ENCODE measurements around the gene TBXA2R.

TBXA2R gene

GRCh38 chr19:3545669-3546034, 61.0 kb downstream of the TBXA2R start:
- Histone ChIP-seq H3K9me3 (ENCODE audit: insufficient read depth, low read length) (no peaks in the 10 kb centered on the region), H3K36me3 (ENCODE audit: insufficient read depth, insufficient read length, low read length) (peaks cover 76% of the 10 kb centered on the region), H3K4me3 (ENCODE audit: insufficient read length, low read depth) (no peak overlapping the region), H3K4me1 (ENCODE audit: insufficient read depth, insufficient read length) (peaks cover 11% of the 10 kb centered on the region), H3K9ac (ENCODE audit: insufficient read length, low read depth) (no peak overlapping the region), H3K27me3 (ENCODE audit: insufficient read depth, insufficient read length) (no peaks in the 10 kb centered on the region)
- TF ChIP-seq SUZ12 (IDR thresholded peaks at IDR 0.05; ENCODE audit: extremely low read depth, insufficient read depth, insufficient read length): no peak
- TF ChIP-seq ZNF274 (IDR thresholded peaks at IDR 0.05; ENCODE audit: low read depth, low read length): no peak
- TF ChIP-seq YY1 (IDR thresholded peaks at IDR 0.05; ENCODE audit: insufficient read depth, insufficient read length): no peak
- DNase-seq (ENCODE audit: low read depth, low spot score): no peak

- peak; percentile 44 for DNase-seq (ENCODE audit: low read depth, low spot score)
- Histone ChIP-seq H3K36me3 (ENCODE audit: insufficient read depth, insufficient read length, low read length) (peaks cover 73% of the 10 kb centered on the region), H3K4me1 (ENCODE audit: insufficient read depth, insufficient read length) (peaks cover 11% of the 10 kb centered on the region), H3K9me3 (ENCODE audit: insufficient read depth, low read length) (no peaks in the 10 kb centered on the region), H3K4me3 (ENCODE audit: insufficient read length, low read depth) (no peak overlapping the region), H3K9ac (ENCODE audit: insufficient read length, low read depth) (peak overlapping the region; percentile 21), H3K27me3 (ENCODE audit: insufficient read depth, insufficient read length) (no peaks in the 10 kb centered on the region)
- TF ChIP-seq ZNF274 (IDR thresholded peaks at IDR 0.05; ENCODE audit: low read depth, low read length) (no peak), YY1 (IDR thresholded peaks at IDR 0.05; ENCODE audit: insufficient read depth, insufficient read length) (no peak), SUZ12 (IDR thresholded peaks at IDR 0.05; ENCODE audit: extremely low read depth, insufficient read depth, insufficient read length) (no peak)
Observed at GRCh38 chr19:3544742-3545668, 61.7 kb downstream of the TBXA2R start.

Data from NT2/D1 (cell line).